DMS79 treated with DMSO at 0.1 percent for 48 hours (cell line): Measurements from ENCODE around the gene PEAK3.

ENCODE experiments used
- DNase-seq: peaks from one replicate; lab custom pipeline; 2025; lab: John Stamatoyannopoulos, UW

PEAK3 gene

DNA sequence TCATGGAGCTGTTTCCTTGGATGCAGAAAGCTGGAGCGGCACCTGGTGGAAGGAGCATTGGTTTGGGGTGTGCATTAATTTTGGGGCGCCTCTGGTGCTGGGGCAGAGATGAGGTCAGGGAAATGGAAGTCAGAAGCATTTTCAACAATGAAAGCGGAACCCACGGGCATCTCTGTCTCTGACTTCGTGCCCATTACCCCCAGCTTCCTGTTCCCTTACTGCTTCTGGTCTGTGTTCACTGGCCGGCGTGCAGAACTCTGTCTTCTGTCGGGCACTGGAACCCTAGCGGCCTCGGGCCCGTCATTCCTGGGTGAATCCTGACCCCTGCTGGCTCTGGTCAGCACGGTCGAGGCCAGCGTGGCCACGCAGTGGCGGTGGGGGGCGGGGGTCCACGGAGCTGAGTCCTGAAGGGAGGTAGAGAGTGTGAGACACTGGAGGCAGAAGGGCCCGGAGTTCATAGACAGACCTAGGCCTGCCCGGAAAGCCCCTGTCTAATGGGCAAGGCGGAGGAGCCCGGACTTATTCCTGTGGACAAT, 33.9 kb upstream of the PEAK3 start:
- DNase-seq = no peak

DNA sequence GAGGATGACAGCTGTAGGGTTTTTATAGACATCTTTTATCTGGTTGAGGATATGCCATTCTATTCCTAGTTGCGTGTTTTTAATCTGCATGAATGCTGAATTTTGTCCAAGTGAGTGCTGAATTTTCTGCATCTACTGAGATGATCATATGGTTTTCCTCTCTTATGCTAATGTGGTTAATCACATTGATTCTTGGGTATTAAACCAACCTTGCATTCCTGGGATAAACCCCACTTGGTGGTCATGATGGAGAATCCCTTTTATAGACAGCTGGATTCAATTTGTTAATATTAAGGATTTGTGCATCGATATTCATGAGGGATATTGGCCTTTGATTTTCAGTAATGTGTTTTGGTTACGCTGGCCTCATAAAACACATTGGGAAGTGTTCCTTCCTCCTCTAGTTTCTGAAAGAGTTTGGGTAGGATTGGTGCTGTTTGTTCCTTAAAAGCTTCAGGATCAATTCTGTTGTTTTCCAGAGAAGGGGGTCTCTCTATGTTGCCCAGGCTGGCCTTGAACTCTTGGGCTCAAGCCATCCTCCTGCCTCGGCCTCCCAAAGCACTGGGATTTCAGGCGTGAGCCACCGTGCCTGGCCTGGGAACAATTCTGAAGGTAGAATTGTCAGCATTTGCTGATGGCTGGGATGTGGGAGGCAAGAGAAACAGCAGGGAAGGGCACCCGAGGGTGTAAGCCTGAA, 33.3 kb upstream of the PEAK3 start:
- no peak for DNase-seq

DNA sequence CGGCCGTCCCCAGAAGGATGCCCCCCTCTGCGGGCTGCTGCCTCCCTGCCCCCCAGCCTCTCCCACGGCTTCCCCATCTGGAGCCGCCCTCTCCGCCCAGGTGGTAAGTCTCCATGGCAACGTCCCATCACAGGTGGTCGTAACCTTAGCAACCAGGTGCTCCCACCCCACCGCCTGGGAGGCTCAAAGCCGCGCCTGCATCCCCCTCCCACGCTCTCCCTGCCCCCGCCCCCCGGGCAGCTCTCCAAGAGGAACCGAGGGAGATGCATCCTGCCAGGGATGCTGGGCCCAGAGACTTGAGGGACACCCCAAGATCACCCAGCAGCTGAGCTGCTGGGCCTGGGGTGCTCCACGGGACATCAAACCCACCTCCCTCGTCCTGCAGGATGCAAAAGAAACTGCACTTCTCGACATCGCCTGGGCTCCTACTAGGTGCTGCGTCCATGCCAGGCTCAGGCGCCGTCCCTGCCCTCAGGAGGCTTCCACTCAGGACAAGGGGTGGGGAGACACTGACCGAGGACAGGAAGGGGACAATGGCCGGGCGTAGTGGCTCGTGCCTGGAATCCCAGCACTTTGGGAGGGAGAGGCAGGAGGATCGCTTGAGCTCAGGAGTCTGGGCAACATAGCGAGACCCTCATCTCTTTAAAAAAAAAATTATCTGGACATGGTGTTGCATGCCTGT, 31.0 kb upstream of the PEAK3 start:
- peak; percentile 64 for DNase-seq

DNA sequence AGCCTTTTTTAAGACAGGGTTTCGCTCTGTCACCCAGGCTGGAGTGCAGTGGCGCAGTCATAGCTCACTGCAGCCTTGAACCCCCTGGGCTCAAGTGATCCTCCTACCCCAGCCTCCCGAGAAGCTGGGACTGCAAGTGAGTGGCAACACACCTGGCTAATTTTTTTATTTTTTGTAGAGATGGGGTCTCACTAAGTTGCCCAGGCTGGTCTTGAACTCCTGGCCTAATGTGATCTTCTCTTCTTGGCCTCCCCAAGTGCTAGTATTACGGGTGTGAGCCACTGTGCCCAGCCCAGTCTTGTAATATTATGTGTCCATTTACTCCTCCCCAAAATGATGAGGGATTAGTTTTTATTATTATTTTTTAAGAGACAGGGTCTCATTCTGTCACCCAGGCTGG, 29.1 kb upstream of the PEAK3 start:
- no peak for DNase-seq

DNA sequence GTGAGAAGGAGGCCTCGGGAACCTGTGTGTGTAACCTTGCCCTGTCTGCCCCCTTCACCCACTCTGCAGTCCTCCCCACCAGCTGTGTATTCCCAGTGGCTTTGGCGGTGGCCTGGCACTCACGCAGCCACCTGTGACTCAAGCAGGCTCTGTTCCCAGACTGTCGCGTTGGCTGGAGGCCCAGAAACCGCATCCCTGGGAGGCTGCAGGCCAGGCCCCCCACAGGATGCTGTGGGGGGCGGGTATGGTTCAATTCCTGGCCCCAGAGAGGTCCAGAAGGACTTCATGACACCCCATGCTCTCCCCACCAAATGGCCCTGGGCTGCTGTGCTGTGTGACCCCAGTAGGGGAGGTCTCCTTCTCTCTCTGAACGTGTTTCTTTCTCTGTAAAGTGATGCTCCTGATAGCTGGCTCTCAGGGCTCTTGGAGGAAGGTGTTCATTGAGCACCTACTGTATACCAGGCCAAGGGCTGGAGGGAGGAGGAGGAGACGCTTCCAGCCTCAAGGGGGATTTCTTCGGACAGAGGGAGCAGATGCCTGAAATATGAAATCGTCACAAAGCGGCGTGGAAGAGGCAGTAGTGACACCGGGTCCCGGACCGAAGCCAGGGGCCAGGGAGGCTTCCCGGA, 27.9 kb upstream of the PEAK3 start:
- peak; percentile 63 for DNase-seq

DNA sequence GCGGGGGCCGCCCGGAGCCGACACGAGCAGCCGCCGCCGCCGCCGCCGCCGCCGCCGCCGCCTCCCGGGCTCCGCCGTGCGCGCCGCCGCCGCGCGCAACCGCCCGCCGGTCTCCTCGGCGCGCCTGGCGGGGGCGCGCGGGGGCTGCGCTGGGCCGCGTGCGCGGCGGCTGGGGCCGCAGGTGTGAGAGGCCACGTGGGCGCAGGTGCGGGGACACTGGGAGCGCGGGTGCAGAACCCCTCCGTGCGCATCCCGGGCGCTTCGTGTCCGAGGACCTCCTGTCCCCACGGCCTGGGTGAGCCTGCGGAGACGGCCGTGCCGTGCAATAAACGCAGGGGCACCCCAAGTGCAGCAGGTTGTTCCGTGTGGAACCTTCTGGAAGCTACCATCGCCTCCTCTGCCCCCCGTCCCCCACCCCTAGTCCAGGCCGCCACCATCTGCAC, 26.2 kb upstream of the PEAK3 start, which contains the start of gene LINGO3:
Gene LINGO3, minus strand, starts transcription at position 41 of the 443 bp plus-strand sequence. CDS start 16,378 bp downstream, outside the sequence.
- no peak for DNase-seq

DNA sequence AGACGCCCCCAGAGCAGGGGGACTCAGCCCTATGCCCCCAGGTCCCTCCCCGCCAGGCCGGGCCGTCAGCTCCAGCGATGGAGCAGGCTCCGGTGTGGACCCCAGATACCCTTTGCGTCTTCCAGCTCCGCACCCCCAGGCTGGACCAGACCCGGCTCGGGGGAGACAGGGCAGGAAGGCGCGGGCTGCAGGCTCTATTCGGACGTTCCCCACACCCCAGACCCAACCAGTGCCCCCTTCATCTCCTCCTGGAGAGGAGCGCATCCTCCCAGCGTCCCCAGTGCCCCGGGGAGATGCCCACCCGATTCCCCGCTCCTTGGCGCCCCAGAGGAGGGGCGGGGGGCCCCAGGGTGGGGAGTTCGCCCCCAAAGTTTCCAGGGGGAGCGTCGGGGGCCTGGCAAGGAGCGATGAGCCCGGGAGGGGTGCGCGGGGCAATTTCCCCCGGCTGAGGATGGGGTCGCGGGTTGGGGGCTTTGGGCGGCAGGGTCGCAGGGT, 25.6 kb upstream of the PEAK3 start:
- no peak for DNase-seq

DNA sequence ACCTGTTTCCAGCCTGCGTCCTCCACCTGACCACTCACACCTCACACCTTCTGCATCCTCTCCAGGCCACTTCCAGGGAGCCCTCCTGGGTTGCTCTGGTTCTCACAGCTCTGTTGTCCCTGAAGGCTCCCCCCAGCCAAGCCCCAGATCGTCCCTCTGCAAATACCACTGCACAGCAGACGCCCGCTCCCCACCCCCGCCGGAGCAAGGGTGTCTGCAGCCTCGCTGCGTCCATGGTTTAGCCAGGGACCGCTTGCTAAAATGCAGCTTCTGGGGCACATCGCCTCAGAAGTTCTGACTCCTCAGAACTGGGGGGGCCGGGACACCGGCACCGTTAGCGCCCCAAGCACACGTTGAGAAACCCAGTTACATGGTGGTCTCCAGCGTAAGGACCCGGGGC, 25.0 kb upstream of the PEAK3 start:
- DNase-seq = no peak

DNA sequence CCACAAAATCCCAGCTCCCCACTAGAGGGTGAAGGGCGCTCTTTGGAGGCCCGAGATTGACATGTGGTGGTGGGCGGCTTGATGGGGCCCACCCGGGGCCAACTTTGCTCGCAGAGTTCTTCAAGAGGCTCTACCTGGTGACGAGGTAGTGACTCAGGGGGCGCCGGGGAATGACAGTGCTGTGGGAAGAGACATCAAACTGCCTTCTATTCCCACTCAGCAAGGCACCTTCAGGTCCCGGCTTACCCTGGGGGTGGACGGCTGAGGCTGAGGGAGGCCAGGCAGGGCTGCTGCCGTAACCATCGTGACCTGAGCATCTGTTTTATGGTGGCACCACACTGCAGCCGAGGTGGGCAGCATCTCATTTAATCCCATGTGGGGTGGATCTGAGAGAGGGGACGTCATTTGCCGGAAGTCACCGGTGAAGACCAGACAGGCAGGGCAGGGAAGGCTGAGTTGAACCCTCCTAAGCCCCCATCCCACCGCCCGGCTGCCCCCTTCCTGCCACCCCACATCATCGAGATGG, 24.4 kb upstream of the PEAK3 start:
- no peak for DNase-seq

DNA sequence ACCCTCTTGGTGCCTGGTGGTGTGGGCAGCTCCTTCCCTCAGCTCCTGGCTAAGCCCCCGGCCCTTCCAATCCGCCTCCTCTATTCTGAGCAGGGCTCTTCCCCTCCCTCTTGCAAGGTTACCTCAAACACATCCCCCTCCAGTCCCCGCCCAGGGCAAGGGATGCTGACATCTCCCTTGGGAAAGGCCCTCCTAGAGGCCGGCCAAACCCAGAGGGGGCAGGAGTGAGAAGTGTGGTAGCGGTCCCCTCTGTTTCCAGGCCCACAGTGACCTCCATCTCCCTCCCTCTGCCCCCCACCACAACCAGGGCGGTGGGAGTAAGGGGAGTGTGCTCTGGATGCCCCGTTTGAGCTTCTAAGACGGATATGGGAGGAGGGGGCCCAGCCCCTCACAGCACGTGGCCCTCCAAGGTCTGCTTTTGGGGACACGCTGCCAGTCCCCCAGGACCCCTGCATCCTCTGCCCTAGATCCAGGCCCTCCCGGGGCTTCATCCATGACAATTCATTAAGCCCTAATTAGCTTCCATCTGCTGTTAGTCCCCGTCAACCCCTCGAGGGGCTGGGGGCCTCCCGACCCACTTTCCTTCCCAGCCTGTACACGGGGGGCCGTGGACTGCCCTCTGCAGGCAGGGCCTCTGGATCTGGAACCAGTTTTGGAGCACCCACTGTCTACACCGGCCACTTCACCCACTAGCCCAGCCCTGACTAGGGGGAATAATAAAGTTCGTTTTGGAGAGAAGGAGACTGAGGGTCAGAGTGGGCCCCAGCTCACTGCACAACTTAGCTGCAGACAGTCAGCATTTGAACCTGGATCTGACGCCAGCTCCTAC, 23.7 kb upstream of the PEAK3 start:
- DNase-seq = no peak

DNA sequence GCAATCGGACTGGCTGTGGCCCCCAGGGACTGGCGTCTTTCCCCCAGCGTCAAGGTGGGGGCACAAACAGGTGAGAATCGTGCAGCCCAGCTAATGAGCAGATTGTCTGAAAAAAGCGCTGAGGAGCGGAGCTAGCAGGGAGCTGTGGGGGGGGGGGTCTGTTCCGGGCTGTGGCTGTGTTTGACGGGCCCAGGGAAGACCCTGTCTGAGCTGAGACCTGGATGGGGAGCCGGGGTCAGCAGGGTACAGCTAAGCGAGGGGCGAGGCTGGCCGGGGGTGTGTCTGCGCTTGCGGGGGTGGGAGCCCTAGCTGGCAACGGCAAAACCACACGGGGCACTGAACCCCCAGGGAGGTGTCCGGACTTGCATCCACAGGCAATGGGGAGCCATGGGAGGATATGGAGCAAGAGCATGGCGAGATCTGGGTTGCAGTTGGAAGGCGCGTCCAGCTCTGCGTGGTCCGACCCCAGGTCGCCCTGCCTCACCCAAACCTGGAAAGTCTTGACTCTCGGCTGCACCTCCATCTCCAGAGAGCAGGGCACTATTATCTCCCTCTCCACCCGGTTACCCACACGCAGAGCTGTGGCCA, 21.3 kb upstream of the PEAK3 start:
- DNase-seq = no peak

DNA sequence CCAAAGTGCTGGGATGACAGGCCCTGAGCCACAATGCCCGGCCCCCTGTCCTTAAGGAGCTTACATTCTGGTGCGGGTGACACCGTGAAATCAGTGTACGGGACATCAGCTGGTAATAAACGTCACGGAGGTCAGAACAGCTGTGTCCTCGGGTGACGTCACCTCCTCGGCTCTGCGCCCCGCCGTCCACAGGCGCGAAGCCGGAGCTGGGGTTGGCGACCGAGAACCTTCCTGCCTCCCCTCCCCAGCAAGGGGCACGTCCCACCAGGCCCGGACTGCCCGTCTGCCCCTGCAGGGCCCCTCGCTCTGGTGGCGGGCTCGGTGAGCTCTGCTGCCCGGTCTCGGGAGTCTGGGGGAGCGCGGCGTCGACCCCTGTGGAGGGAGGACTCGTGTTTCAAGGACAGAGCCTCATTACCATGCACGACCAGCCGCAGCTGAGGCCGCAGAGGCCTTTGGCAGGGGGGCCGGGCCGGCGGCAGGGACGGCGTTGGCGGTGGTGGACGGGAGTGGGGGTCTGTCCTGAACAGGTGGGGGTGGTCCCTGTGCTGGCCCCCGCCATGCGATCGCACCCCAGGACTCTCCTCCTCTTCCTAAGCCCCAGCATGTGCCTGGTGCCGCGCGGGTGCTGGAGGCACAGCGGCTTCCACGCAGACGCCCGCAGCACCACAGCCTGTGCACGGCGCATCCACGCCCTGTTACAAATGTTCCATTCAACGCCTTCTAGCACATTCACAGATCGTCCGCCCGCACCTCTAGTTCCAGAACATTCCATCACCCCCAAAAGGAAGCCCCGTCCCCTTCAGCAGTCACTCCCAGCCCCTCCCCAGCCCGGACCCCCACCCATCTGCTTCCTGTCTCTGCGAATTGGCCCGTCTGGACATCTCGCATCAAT, 20.6 kb upstream of the PEAK3 start:
- no peak for DNase-seq

DNA sequence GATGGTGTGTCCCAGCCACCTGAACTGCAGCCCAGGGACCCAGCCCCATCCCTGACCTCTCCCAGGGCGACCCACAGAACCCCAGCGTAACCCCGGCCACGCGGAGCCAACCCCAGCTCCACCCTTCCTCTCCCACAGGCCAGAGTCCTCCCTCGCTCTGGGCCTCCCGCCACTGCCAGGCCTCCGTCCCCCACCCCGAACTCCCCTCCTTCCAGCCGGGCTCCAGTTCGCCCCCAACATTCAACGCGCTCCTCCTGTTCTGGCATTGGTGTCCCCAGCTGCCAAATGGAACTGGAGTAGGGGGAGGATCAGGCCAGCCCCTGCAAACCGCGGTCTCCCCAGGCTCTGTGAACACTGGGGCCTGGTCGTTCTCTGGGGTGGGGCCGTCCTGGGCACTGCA, 18.6 kb upstream of the PEAK3 start:
- no peak for DNase-seq

DNA sequence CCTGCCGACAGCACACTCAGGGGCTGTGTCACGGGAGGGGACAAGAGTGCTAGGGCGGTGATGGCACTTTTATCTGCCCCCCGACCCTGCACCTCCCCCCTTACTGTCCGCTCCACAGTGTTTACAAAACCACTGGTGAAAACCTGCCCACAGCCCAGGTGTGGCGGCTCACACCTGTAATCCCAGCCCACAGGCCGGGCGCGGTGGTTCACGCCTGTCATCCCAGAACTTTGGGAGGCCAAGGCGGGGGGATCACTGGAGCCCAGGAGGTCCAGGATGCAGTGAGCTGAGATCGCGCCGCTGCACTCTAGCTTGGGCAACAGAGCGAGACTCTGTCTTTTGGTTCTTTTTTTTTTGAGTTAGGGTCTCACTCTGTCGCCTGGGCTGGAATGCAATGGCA, 14.2 kb upstream of the PEAK3 start:
- no peak for DNase-seq

DNA sequence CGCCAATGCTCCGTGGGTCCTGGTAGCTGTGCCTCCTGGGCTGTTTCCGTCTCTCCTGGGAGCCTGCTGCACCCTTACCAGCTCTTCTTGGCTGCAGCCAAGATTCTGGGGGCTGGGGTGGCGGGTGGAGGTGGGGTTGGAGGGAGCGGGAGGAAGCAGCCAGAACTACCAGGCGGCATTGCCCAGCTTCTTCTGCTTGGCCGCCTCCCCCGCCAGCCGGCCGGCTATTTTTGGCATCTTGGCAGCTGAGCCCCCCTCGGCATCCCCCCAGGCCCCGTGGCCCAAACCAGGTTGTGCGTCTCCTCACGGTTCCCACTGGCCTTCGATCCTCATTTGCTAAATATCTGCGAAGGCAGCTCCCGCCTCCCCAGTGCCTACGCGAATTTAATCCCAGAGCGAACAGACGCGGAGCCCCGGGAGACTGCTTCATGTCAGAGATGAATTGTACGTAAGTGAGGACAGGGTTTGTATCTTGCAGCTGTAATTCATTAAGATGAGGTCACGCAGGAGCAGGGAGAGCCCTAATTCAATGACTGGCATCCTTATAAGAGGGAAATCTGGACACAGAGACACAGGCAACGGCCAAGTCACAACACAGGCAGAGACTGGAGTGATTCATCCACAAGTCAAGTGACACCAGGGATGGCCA, 12.8 kb upstream of the PEAK3 start:
- no peak for DNase-seq

DNA sequence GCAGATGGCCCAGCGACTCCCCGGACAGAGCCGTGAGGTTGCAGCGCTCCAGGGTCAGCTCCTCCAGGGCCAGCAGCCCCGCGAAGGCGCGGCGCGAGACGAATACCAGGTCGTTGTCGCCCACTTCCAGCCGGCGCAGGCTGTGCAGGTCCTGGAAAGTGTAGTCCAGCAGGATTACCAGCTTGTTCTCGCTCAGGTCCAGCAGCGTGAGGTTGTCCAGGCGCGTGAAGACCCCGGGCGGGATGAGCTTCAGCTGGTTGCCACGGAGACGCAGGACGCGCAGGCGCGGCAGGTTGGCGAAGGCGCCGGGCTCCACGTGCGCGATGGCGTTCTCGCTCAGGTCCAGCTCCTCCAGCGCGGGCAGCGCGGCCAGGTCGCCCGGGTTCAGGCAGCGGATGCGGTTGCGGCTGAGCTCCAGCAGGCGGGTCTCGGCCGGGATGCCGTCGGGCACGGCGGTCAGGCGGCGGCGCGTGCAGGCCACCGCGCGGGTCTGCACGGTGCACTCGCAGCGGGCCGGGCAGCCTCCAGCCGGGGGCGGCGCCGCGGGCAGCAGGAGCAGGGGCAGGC, 9.3 kb upstream of the PEAK3 start:
- peak; percentile 50 for DNase-seq

DNA sequence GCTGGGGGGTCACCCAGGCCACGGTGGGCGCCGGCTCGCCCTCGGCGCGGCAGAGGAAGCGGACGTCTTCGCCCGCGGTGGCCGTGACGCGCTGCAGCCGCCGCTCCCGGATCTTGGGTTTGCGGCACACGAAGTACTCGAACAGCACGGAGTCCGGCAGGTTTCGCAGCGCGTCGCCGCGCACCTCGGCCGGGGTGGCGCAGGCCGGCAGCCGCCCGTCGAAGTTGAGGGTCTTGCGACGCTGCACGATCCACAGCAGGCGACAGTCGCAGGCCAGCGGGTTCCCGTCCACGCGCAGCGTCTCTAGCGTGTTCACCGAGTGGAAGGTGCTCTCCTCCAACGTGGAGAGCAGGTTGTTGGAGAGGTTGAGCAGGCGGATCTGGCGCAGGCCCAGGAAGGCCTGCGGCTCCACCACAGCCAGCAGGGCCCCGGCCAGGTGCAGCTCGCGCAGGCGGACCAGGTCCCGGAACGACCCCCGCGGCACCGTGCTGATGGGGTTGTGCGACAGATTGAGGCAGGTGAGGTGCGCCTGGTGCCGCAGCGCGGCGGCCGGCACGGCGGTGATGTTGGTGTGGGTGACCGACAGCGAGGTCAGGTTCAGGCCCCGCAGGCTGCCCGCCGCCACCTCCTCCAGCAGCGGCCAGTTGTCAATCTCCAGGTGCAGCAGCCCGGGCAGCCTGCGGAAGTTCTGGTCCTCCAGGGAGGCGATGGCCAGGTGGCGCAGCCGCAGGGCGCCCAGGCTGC, 8.6 kb upstream of the PEAK3 start:
- peak; percentile 45 for DNase-seq

DNA sequence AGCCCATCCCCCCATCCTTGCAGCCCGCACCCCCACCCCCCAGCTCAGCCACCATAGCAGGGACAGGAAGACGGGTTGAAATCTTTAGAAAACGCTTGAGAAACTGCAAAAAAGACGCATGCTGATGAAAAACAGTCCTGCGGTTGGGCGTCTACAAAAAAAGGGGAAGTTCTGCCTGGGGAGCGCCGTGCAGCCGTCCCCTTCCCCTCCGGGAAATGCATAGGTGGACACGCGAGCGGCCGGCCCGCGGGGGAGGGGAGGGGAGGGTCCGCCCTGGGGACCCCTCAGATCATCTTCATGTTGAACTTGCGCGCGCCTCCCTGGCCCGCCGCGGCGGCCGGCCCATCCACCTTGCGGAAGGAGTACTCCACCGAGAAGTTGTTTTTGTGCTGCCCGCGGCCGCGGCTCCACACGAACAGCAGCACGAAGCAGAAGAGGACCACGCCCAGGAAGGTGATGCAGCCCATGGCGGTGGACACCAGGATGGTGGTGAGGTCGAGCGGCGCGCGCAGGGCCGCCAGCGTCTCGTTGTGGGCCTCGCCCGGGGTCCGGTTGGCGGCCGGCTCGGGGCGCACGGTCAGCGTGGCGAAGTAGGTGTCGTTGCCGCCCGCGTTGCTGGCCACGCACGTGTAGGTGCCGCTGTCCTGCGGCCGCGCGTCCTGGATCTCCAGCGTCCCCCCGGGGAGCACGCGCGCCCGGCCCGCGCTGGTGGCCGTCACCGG, 7.9 kb upstream of the PEAK3 start:
- peak; percentile 9 for DNase-seq
